ENCODE results near the gene SNX8.
"Not testable (repeated sequence)": the region's sequence is repeated elsewhere in the genome, so short reads cannot be mapped to it uniquely, and the experiment has no call there.

SNX8 gene

DNA sequence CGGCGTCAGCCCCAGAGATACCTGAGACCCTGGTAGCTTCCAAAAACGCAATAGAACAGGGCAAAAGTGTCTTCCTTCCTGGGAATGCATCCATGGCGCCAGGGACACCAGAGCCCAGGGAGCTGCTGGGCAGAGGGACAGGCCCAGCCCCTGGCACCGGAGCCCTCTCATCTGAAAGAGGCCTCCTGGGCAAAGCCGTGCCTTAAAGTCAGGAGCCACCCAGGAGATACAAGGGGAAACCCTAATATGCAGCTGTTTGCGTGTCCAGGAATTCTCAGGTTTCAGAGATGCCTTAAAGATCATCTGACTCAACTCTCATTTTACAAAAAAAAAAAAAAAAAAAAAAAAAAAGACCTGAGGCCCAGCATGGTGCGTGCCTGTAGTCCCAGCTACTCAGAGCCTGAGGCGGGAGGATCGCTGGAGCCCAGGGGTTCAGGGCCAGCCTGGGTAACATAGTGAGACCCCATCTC is 44.2 kb downstream of the SNX8 start:
- Histone ChIP-seq H3K4me1 (ENCODE audit: control insufficient read depth, insufficient read depth, low read length, poor library complexity, severe bottlenecking) (no peaks in the 10 kb centered on the region), H3K9me3 (ENCODE audit: control insufficient read depth, low read length) (no peaks in the 10 kb centered on the region), H3K4me3 (ENCODE audit: insufficient read depth, low read depth, low read length, poor library complexity, severe bottlenecking) (no peak overlapping the region), H3K27me3 (replicated peaks; ENCODE audit: control insufficient read depth, insufficient read depth, low read length, poor library complexity, severe bottlenecking) (no peaks in the 10 kb centered on the region), H3K36me3 (ENCODE audit: control insufficient read depth, insufficient read depth, low read length) (no peaks in the 10 kb centered on the region), H3K27ac (ENCODE audit: insufficient read depth, low read length, poor library complexity, severe bottlenecking) (no peak overlapping the region)
- no peak for DNase-seq

DNA sequence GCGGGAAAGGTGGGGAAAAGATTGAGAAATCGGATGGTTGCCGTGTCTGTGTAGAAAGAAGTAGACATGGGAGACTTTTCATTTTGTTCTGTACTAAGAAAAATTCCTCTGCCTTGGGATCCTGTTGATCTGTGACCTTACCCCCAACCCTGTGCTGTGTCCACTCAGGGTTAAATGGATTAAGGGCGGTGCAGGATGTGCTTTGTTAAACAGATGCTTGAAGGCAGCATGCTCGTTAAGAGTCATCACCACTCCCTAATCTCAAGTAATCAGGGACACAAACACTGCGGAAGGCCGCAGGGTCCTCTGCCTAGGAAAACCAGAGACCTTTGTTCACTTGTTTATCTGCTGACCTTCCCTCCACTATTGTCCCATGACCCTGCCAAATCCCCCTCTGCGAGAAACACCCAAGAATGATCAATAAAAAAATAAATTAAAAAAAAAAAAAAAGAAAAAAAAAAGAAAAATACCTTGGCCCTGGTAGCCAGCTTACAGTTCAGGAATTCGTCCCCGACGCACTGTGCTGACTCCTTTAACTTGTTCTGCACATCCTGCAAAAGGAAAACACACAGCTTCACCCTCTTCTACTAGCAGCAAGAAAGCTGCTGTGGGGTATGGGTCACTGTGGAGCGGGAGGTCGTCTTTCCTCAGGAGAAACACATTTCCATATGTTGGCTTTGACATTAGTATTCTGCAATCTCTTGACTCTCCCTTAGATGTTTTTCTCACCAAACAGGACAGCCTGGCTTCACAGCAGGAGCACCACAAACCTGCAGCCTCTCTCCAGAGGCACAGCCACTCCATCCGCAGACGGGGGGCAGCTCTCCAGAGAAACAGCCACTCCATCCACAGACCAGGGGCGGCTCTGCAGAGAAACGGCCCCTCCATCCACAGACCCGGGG is 44.9 kb downstream of the SNX8 start:
- not testable (repeated sequence) for H3K9me3 ChIP-seq (ENCODE audit: control insufficient read depth, low read length); H3K27me3 ChIP-seq (replicated peaks; ENCODE audit: control insufficient read depth, insufficient read depth, low read length, poor library complexity, severe bottlenecking); H3K36me3 ChIP-seq (ENCODE audit: control insufficient read depth, insufficient read depth, low read length); H3K4me1 ChIP-seq (ENCODE audit: control insufficient read depth, insufficient read depth, low read length, poor library complexity, severe bottlenecking); H3K4me3 ChIP-seq (ENCODE audit: insufficient read depth, low read depth, low read length, poor library complexity, severe bottlenecking); H3K27ac ChIP-seq (ENCODE audit: insufficient read depth, low read length, poor library complexity, severe bottlenecking); DNase-seq

DNA sequence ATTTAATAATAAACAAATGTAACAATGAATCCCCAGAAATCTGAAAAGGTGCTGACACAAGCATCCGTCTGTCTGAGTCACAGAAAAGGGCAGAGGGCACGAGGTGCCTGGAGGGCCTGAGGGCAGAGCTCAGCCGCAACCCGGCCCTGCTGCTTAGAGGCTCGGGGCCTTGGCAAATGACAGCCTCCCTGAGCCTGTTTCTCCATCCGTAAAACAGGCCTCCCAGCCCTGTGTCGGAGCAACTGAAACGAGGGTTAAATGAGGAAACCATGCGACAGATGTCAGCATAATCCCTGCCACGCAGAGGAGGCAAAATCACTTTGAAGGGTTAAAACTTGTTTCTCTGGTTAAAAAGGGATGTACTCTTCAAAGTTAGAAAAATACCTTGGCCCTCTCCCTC is 47.3 kb downstream of the SNX8 start:
- no peaks in the 10 kb centered on the region for H3K36me3 ChIP-seq (ENCODE audit: control insufficient read depth, insufficient read depth, low read length)
- no peak for DNase-seq
- no peaks in the 10 kb centered on the region for H3K9me3 ChIP-seq (ENCODE audit: control insufficient read depth, low read length)
- H3K4me1 ChIP-seq (ENCODE audit: control insufficient read depth, insufficient read depth, low read length, poor library complexity, severe bottlenecking), result no peaks in the 10 kb centered on the region
- H3K27ac ChIP-seq (ENCODE audit: insufficient read depth, low read length, poor library complexity, severe bottlenecking), result no peak overlapping the region
- no peak overlapping the region for H3K4me3 ChIP-seq (ENCODE audit: insufficient read depth, low read depth, low read length, poor library complexity, severe bottlenecking)
- no peaks in the 10 kb centered on the region for H3K27me3 ChIP-seq (replicated peaks; ENCODE audit: control insufficient read depth, insufficient read depth, low read length, poor library complexity, severe bottlenecking)

DNA sequence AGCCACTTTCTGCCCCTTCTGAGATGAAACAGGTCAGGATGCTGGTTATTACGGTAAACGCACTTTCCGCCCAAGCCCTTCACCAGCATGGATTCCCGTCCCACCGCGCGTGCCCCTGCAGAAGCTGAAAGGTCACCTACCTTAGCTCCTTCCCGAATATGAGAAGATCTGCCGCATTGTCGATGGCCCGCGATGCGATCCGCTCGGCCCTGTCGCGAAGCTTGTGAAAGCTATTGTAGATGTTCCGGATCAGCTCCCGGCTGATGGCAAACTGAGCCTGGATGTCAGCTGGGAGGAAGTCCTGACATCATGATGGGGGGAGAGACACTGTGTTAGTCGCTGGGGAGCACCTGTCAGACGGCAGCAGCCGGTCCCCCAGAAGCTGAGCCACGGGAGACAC is 50.1 kb downstream of the SNX8 start:
- no peaks in the 10 kb centered on the region for H3K36me3 ChIP-seq (ENCODE audit: control insufficient read depth, insufficient read depth, low read length)
- no peak for DNase-seq
- no peaks in the 10 kb centered on the region for H3K4me1 ChIP-seq (ENCODE audit: control insufficient read depth, insufficient read depth, low read length, poor library complexity, severe bottlenecking)
- no peak overlapping the region for H3K4me3 ChIP-seq (ENCODE audit: insufficient read depth, low read depth, low read length, poor library complexity, severe bottlenecking)
- no peaks in the 10 kb centered on the region for H3K9me3 ChIP-seq (ENCODE audit: control insufficient read depth, low read length)
- H3K27me3 ChIP-seq (replicated peaks; ENCODE audit: control insufficient read depth, insufficient read depth, low read length, poor library complexity, severe bottlenecking), result no peaks in the 10 kb centered on the region
- no peak overlapping the region for H3K27ac ChIP-seq (ENCODE audit: insufficient read depth, low read length, poor library complexity, severe bottlenecking)

DNA sequence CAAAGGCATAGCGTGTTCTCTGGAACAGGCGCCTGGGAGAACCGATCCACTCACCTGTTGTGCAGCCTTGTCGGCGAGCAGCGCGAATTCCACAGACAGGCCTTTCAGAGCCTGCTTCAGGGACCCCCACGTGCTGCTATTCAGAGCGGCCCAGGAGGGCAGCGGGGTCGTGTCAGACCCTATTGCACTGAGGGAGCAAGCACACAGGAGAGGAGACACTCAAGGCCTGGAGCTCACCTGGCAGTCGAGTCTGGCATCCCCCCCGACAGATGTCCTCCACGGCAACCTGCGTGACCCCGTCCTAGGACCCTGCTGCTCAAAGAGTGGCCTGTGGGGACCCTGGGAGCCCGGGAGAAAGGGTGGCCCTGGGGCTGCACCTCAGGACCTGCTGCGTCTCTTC is 51.1 kb downstream of the SNX8 start:
- H3K4me3 ChIP-seq (ENCODE audit: insufficient read depth, low read depth, low read length, poor library complexity, severe bottlenecking), result no peak overlapping the region
- no peak overlapping the region for H3K27ac ChIP-seq (ENCODE audit: insufficient read depth, low read length, poor library complexity, severe bottlenecking)

DNA sequence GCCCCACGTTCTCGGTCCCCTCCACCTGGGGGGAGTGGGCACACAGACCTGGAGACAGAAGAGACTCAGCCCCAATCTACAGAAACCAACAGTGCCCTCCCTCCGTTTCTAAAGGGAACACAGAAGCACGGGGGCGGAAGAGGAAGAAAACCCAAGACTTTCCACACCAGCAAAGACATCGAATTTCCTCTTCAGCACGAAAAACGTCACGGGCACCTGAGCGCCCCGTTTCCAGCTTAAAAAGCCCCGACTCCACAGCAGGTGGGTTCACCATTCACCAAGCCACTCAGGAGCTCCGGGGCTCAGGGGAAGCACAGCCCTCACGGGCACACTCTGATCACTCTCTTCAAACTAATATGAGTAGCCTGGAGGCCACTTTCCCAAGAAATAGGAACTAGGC is 52.6 kb downstream of the SNX8 start:
- Histone ChIP-seq H3K9me3 (ENCODE audit: control insufficient read depth, low read length) (no peaks in the 10 kb centered on the region), H3K36me3 (ENCODE audit: control insufficient read depth, insufficient read depth, low read length) (peaks cover under 1% of the 10 kb centered on the region), H3K4me3 (ENCODE audit: insufficient read depth, low read depth, low read length, poor library complexity, severe bottlenecking) (peak overlapping the region; percentile 2), H3K27ac (ENCODE audit: insufficient read depth, low read length, poor library complexity, severe bottlenecking) (no peak overlapping the region), H3K27me3 (replicated peaks; ENCODE audit: control insufficient read depth, insufficient read depth, low read length, poor library complexity, severe bottlenecking) (no peaks in the 10 kb centered on the region), H3K4me1 (ENCODE audit: control insufficient read depth, insufficient read depth, low read length, poor library complexity, severe bottlenecking) (no peaks in the 10 kb centered on the region)
- DNase-seq, result no peak

More for the DNA sequence above, 51.1 kb downstream of the SNX8 start:
- H3K4me1 ChIP-seq (ENCODE audit: control insufficient read depth, insufficient read depth, low read length, poor library complexity, severe bottlenecking), result no peaks in the 10 kb centered on the region
- H3K27me3 ChIP-seq (replicated peaks; ENCODE audit: control insufficient read depth, insufficient read depth, low read length, poor library complexity, severe bottlenecking), result no peaks in the 10 kb centered on the region
- DNase-seq, result no peak
- no peaks in the 10 kb centered on the region for H3K36me3 ChIP-seq (ENCODE audit: control insufficient read depth, insufficient read depth, low read length)
- H3K9me3 ChIP-seq (ENCODE audit: control insufficient read depth, low read length), result no peaks in the 10 kb centered on the region

DNA sequence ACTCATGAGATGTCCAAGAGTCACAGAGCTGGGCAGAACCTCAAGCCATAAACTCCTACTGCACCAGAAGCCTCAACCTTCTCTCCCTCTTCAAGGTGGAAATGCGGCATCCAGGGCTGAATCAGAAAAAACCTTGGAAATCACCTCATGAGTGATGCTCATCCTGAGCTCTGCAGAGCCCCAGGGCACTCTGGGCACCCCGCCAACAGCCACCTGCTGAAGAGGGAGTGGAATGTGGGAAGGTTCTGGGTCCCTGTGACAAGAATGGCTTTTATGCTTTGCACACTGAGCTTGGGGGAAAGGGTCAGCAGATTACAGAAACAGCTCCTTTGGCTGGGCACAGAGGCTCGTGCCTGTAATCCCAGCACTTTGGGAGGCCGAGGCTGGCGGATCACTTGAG is 53.4 kb downstream of the SNX8 start:
- H3K27ac ChIP-seq (ENCODE audit: insufficient read depth, low read length, poor library complexity, severe bottlenecking), result no peak overlapping the region

DNA sequence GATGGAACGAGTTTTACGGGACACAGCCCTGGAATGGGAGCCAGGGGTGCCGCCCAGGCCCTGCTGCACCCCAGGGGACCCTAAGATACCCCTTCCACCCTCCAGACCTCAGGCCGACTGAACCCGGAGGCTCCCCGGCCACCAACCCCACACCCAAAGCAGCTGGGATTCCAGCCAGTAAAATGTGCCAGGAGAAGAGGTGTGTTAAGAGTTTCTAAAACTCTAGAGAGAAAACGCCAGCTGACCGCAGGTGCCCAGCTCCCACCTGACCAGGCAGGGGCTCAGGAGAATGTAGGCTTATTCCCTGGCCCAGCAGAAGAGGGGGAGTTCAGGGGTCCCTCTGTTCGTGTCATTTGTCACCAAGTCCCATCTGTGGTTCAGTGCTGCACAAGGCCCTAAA is 54.8 kb downstream of the SNX8 start:
- peaks cover 3% of the 10 kb centered on the region for H3K36me3 ChIP-seq (ENCODE audit: control insufficient read depth, insufficient read depth, low read length)
- H3K27me3 ChIP-seq (replicated peaks; ENCODE audit: control insufficient read depth, insufficient read depth, low read length, poor library complexity, severe bottlenecking), result no peaks in the 10 kb centered on the region
- H3K27ac ChIP-seq (ENCODE audit: insufficient read depth, low read length, poor library complexity, severe bottlenecking), result no peak overlapping the region
- no peaks in the 10 kb centered on the region for H3K9me3 ChIP-seq (ENCODE audit: control insufficient read depth, low read length)
- no peaks in the 10 kb centered on the region for H3K4me1 ChIP-seq (ENCODE audit: control insufficient read depth, insufficient read depth, low read length, poor library complexity, severe bottlenecking)
- no peak overlapping the region for H3K4me3 ChIP-seq (ENCODE audit: insufficient read depth, low read depth, low read length, poor library complexity, severe bottlenecking)
- DNase-seq, result no peak

More for the DNA sequence above, 53.4 kb downstream of the SNX8 start:
- H3K4me1 ChIP-seq (ENCODE audit: control insufficient read depth, insufficient read depth, low read length, poor library complexity, severe bottlenecking), result no peaks in the 10 kb centered on the region
- H3K9me3 ChIP-seq (ENCODE audit: control insufficient read depth, low read length), result no peaks in the 10 kb centered on the region
- DNase-seq, result no peak
- no peak overlapping the region for H3K4me3 ChIP-seq (ENCODE audit: insufficient read depth, low read depth, low read length, poor library complexity, severe bottlenecking)
- no peaks in the 10 kb centered on the region for H3K27me3 ChIP-seq (replicated peaks; ENCODE audit: control insufficient read depth, insufficient read depth, low read length, poor library complexity, severe bottlenecking)
- H3K36me3 ChIP-seq (ENCODE audit: control insufficient read depth, insufficient read depth, low read length), result peaks cover 3% of the 10 kb centered on the region

DNA sequence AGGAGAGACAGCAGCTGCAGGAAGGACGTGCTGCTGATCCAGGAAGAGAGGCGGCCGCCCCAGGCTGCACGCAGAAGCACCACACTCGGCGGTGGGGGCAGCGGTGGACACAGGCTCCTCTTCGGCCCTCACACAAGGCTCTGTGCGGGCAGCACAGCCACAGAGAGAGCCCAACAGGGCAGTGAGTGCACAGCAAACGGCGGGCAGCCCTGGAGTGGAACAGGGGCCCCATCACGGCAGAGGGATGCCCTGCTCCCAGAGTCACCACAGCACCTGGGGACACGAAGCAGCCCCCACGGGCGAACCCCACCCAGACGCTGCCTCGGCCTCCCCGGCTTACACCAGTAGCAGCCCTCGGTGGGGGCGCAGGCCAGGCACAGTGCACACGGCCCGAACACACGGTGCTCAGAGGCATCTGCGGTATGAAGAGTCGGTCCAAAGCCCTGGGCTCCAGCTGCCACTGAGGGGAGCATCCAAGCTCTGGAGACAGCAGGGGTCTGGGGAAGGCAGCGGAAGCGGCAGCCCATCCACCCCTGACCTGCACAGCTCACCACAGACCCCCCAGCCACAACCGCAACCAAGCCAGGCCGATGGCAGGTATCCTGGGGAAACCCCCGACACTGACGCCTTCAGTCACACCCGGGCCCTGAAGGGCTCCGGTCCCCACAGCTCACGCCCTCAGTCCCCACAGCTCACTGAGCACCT is 55.4 kb downstream of the SNX8 start:
- H3K36me3 ChIP-seq (ENCODE audit: control insufficient read depth, insufficient read depth, low read length), result peaks cover 3% of the 10 kb centered on the region
- DNase-seq, result no peak

DNA sequence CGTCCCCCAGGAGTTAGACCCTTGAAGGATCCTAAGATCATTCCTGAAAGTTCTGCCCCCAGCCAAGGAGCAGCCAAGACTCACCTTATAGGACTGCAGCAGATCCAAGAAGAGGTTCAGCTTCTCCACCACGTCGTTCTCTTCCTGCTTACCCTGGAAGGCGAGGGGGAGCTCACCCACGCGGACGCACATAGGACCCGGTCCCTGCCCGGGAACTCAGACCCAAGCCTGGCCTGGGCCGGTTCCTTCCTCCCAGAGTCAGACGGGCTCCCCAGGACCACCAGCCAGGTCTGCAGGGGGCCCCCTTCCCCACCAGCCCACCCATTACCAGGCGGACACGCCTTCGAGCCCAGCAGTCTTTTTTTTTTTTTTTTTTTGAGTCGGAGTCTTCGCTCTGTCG is 56.6 kb downstream of the SNX8 start:
- Histone ChIP-seq H3K4me3 (ENCODE audit: insufficient read depth, low read depth, low read length, poor library complexity, severe bottlenecking) (no peak overlapping the region), H3K27ac (ENCODE audit: insufficient read depth, low read length, poor library complexity, severe bottlenecking) (no peak overlapping the region), H3K27me3 (replicated peaks; ENCODE audit: control insufficient read depth, insufficient read depth, low read length, poor library complexity, severe bottlenecking) (no peaks in the 10 kb centered on the region), H3K4me1 (ENCODE audit: control insufficient read depth, insufficient read depth, low read length, poor library complexity, severe bottlenecking) (no peaks in the 10 kb centered on the region), H3K36me3 (ENCODE audit: control insufficient read depth, insufficient read depth, low read length) (peaks cover 3% of the 10 kb centered on the region), H3K9me3 (ENCODE audit: control insufficient read depth, low read length) (no peaks in the 10 kb centered on the region)
- DNase-seq, result no peak

More for the DNA sequence above, 55.4 kb downstream of the SNX8 start:
- Histone ChIP-seq H3K9me3 (ENCODE audit: control insufficient read depth, low read length) (no peaks in the 10 kb centered on the region), H3K27me3 (replicated peaks; ENCODE audit: control insufficient read depth, insufficient read depth, low read length, poor library complexity, severe bottlenecking) (no peaks in the 10 kb centered on the region), H3K27ac (ENCODE audit: insufficient read depth, low read length, poor library complexity, severe bottlenecking) (no peak overlapping the region), H3K4me3 (ENCODE audit: insufficient read depth, low read depth, low read length, poor library complexity, severe bottlenecking) (no peak overlapping the region), H3K4me1 (ENCODE audit: control insufficient read depth, insufficient read depth, low read length, poor library complexity, severe bottlenecking) (no peaks in the 10 kb centered on the region)

All from effector memory CD4-positive, alpha-beta T cell (primary cell).